ENCODE results near the gene NUDT16L1.

The NUDT16L1 gene

DNA sequence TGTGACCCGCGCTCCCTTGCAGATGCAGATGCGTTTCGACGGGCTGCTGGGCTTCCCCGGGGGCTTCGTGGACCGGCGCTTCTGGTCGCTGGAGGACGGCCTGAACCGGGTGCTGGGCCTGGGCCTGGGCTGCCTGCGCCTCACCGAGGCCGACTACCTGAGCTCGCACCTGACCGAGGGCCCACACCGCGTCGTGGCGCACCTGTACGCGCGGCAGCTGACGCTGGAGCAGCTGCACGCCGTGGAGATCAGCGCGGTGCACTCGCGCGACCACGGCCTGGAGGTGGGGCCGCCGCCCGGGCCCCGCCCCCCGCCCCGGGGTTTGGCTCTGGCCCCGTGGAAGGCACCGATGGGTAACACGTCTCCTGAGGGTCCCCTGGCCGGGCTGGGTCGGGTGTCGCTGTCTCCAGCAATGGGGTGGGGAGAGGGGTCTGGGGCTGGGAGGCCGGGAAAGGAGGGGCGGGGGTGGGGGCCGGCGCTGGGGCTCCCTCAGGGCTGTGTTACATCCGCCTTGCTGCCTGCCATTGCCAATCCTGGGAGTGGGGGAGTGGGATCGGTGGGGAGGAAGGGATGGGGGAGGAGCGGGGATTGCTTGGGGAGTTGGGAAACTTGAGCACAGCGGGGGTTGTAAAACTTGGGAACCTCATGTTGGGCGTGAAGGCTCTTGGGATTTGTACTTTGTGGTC is 737 bp downstream of the NUDT16L1 start:
- ATAC-seq, result peak; percentile 28
- TF ChIP-seq TCF4 (CRISPR knock-in tag; IDR thresholded peaks at IDR 0.05; ENCODE audit: borderline replicate concordance) (no peak), ESRRG (CRISPR knock-in tag; IDR thresholded peaks at IDR 0.05) (peak; percentile 37; the same call in 1 of the 2 replicates)

DNA sequence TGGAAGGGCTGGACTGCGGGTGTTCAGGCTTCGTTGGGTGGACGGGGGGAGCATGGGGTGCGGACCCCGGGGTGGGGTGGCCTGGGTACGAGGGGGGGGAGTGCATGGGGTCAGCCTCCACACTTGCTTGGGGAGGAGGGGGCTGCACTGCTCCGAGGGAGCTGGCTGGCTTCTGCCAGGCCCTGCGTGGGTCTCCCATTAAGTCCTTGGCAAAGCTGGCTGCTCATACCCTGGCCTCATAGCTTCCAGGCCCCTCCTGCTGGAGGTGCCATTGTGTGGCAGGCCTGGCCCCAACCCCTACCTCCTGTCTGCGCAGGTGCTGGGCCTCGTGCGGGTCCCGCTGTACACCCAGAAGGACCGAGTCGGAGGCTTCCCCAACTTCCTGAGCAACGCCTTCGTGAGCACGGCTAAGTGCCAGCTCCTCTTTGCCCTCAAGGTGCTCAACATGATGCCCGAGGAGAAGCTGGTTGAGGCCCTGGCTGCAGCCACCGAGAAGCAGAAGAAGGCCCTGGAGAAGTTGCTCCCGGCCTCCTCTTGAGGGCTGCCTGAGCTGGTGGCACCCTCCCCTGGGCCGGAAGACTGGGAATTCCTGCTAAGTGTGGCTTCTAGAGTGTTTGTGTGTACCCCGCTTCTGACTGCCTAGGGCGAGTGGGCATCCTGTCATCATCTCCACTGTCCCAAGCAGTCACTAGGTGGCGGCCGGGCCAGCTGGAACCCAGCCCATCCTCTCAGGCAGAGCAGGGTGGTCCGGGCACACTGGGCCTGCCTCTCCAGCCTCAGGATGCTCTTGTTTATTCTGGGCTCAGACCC is 1.5 kb downstream of the NUDT16L1 start:
- TF ChIP-seq RARB (CRISPR knock-in tag; IDR thresholded peaks at IDR 0.05), result no peak
- no peak for TF ChIP-seq TCF4 (CRISPR knock-in tag; IDR thresholded peaks at IDR 0.05; ENCODE audit: borderline replicate concordance)
- TF ChIP-seq ARNTL (CRISPR knock-in tag; IDR thresholded peaks at IDR 0.05; ENCODE audit: borderline replicate concordance, low read depth), result no peak
- TF ChIP-seq BACH2 (CRISPR knock-in tag; IDR thresholded peaks at IDR 0.05; ENCODE audit: borderline replicate concordance), result no peak
- no peak for TF ChIP-seq ZFP30 (CRISPR knock-in tag; IDR thresholded peaks at IDR 0.05)
- TF ChIP-seq CSDC2 (CRISPR knock-in tag; IDR thresholded peaks at IDR 0.05), result no peak
- no peak for TF ChIP-seq ZNF70 (CRISPR knock-in tag; IDR thresholded peaks at IDR 0.05)
- TF ChIP-seq, protein P1, sequence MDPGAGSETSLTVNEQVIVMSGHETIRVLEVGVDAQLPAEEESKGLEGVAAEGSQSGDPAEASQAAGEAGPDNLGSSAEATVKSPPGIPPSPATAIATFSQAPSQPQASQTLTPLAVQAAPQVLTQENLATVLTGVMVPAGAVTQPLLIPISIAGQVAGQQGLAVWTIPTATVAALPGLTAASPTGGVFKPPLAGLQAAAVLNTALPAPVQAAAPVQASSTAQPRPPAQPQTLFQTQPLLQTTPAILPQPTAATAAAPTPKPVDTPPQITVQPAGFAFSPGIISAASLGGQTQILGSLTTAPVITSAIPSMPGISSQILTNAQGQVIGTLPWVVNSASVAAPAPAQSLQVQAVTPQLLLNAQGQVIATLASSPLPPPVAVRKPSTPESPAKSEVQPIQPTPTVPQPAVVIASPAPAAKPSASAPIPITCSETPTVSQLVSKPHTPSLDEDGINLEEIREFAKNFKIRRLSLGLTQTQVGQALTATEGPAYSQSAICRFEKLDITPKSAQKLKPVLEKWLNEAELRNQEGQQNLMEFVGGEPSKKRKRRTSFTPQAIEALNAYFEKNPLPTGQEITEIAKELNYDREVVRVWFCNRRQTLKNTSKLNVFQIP (CRISPR knock-in tag; IDR thresholded peaks at IDR 0.05; ENCODE audit: borderline replicate concordance, low read depth), result no peak
- no peak for TF ChIP-seq SNAI2 (CRISPR knock-in tag; IDR thresholded peaks at IDR 0.05)
- TF ChIP-seq, protein P2, sequence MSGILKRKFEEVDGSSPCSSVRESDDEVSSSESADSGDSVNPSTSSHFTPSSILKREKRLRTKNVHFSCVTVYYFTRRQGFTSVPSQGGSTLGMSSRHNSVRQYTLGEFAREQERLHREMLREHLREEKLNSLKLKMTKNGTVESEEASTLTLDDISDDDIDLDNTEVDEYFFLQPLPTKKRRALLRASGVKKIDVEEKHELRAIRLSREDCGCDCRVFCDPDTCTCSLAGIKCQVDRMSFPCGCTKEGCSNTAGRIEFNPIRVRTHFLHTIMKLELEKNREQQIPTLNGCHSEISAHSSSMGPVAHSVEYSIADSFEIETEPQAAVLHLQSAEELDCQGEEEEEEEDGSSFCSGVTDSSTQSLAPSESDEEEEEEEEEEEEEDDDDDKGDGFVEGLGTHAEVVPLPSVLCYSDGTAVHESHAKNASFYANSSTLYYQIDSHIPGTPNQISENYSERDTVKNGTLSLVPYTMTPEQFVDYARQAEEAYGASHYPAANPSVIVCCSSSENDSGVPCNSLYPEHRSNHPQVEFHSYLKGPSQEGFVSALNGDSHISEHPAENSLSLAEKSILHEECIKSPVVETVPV (CRISPR knock-in tag; IDR thresholded peaks at IDR 0.05), result no peak
- TF ChIP-seq, protein P3, sequence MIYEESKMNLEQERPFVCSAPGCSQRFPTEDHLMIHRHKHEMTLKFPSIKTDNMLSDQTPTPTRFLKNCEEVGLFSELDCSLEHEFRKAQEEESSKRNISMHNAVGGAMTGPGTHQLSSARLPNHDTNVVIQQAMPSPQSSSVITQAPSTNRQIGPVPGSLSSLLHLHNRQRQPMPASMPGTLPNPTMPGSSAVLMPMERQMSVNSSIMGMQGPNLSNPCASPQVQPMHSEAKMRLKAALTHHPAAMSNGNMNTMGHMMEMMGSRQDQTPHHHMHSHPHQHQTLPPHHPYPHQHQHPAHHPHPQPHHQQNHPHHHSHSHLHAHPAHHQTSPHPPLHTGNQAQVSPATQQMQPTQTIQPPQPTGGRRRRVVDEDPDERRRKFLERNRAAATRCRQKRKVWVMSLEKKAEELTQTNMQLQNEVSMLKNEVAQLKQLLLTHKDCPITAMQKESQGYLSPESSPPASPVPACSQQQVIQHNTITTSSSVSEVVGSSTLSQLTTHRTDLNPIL (CRISPR knock-in tag; IDR thresholded peaks at IDR 0.05; ENCODE audit: low read depth), result no peak
- TF ChIP-seq ESRRG (CRISPR knock-in tag; IDR thresholded peaks at IDR 0.05), result no peak
- TF ChIP-seq, protein P4, sequence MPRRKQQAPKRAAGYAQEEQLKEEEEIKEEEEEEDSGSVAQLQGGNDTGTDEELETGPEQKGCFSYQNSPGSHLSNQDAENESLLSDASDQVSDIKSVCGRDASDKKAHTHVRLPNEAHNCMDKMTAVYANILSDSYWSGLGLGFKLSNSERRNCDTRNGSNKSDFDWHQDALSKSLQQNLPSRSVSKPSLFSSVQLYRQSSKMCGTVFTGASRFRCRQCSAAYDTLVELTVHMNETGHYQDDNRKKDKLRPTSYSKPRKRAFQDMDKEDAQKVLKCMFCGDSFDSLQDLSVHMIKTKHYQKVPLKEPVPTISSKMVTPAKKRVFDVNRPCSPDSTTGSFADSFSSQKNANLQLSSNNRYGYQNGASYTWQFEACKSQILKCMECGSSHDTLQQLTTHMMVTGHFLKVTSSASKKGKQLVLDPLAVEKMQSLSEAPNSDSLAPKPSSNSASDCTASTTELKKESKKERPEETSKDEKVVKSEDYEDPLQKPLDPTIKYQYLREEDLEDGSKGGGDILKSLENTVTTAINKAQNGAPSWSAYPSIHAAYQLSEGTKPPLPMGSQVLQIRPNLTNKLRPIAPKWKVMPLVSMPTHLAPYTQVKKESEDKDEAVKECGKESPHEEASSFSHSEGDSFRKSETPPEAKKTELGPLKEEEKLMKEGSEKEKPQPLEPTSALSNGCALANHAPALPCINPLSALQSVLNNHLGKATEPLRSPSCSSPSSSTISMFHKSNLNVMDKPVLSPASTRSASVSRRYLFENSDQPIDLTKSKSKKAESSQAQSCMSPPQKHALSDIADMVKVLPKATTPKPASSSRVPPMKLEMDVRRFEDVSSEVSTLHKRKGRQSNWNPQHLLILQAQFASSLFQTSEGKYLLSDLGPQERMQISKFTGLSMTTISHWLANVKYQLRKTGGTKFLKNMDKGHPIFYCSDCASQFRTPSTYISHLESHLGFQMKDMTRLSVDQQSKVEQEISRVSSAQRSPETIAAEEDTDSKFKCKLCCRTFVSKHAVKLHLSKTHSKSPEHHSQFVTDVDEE (CRISPR knock-in tag; IDR thresholded peaks at IDR 0.05), result no peak
- no peak for TF ChIP-seq ZNF565 (CRISPR knock-in tag; conservative IDR thresholded peaks at IDR 0.05; ENCODE audit: low read depth)
- no peak for TF ChIP-seq PPARA (CRISPR knock-in tag; IDR thresholded peaks at IDR 0.05; ENCODE audit: borderline replicate concordance)
- no peak for TF ChIP-seq OSR1 (CRISPR knock-in tag; IDR thresholded peaks at IDR 0.05)
- no peak for TF ChIP-seq ZNF8 (CRISPR knock-in tag; IDR thresholded peaks at IDR 0.05)
- no peak for TF ChIP-seq TOX (CRISPR knock-in tag; IDR thresholded peaks at IDR 0.05; ENCODE audit: borderline replicate concordance)
- TF ChIP-seq, protein P5, sequence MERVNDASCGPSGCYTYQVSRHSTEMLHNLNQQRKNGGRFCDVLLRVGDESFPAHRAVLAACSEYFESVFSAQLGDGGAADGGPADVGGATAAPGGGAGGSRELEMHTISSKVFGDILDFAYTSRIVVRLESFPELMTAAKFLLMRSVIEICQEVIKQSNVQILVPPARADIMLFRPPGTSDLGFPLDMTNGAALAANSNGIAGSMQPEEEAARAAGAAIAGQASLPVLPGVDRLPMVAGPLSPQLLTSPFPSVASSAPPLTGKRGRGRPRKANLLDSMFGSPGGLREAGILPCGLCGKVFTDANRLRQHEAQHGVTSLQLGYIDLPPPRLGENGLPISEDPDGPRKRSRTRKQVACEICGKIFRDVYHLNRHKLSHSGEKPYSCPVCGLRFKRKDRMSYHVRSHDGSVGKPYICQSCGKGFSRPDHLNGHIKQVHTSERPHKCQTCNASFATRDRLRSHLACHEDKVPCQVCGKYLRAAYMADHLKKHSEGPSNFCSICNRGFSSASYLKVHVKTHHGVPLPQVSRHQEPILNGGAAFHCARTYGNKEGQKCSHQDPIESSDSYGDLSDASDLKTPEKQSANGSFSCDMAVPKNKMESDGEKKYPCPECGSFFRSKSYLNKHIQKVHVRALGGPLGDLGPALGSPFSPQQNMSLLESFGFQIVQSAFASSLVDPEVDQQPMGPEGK (CRISPR knock-in tag; IDR thresholded peaks at IDR 0.05; ENCODE audit: borderline replicate concordance), result no peak
- no peak for TF ChIP-seq ISL1 (CRISPR knock-in tag; IDR thresholded peaks at IDR 0.05)
- ATAC-seq, result no peak

All from SK-N-SH treated with all-trans-retinoic acid at 6 μM for 48 hours (cell line).